Activated CD4-positive, alpha-beta T cell treated with anti-CD3 and anti-CD28 coated beads for 24 hours (primary cell): ENCODE data around the gene KRT82.
"Not testable (repeated sequence)": the region's sequence is repeated elsewhere in the genome, so short reads cannot be mapped to it uniquely, and the experiment has no call there.

ENCODE experiments used
- DNase-seq, 2 donors: peaks; one replicate each; pipeline ENCODE4 v3.0.0-alpha.2; 2020; ENCODE audit warnings: low read depth in 2 of 2

KRT82 gene

GRCh38 chr12:52405922-52406385 is at the start of gene KRT82:
TSS of gene KRT82 (minus strand) at chr12:52406335. CDS start at chr12:52406277, 58 bp downstream.
- no peak for DNase-seq

- no peak for DNase-seq
Measured at GRCh38 chr12:52455821-52456220, 49.7 kb upstream of the KRT82 start.

- no peak for DNase-seq
Measured at GRCh38 chr12:52454411-52455201, 48.5 kb upstream of the KRT82 start.

GRCh38 chr12:52452101-52452500 is 46.0 kb upstream of the KRT82 start, which contains the start of gene KRT6B:
TSS of gene KRT6B (minus strand) at chr12:52452146. CDS start at chr12:52452078, 68 bp downstream.
- DNase-seq, result no peak

GRCh38 chr12:52448228-52448627 is 42.1 kb upstream of the KRT82 start:
- DNase-seq, result no peak

- not testable (repeated sequence) for DNase-seq
Measured at GRCh38 chr12:52447196-52447595, 41.1 kb upstream of the KRT82 start.

GRCh38 chr12:52446367-52447045 is 40.4 kb upstream of the KRT82 start:
- DNase-seq, result no peak

GRCh38 chr12:52445876-52446275 is 39.7 kb upstream of the KRT82 start:
- no peak for DNase-seq

- no peak for DNase-seq
Measured at GRCh38 chr12:52444647-52445595, 38.8 kb upstream of the KRT82 start.

- no peak for DNase-seq
Measured at GRCh38 chr12:52443966-52444365, 37.8 kb upstream of the KRT82 start.

GRCh38 chr12:52442600-52443061 is 36.5 kb upstream of the KRT82 start:
- no peak for DNase-seq

GRCh38 chr12:52441320-52441911 is 35.3 kb upstream of the KRT82 start:
- DNase-seq, result no peak

GRCh38 chr12:52440821-52441319 is 34.7 kb upstream of the KRT82 start:
- no peak for DNase-seq

- no peak for DNase-seq
Measured at GRCh38 chr12:52439845-52440244, 33.7 kb upstream of the KRT82 start.

GRCh38 chr12:52439420-52439819 is 33.3 kb upstream of the KRT82 start:
- DNase-seq, result no peak

- no peak for DNase-seq
Measured at GRCh38 chr12:52438305-52439301, 32.5 kb upstream of the KRT82 start.

- no peak for DNase-seq
Measured at GRCh38 chr12:52437508-52437907, 31.4 kb upstream of the KRT82 start.

- DNase-seq, result no peak
Measured at GRCh38 chr12:52436828-52437474, 30.8 kb upstream of the KRT82 start.
